HFFc6 (cell line): ENCODE measurements around the gene CD84. TPM values are rescaled to one million over a fixed set of nuclear protein-coding genes. Genes with fewer than 3 reads are reported as not detected.

Source experiments
- DNase-seq: peaks from one replicate; pipeline ENCODE4 v3.0.0-alpha.2; 2018
- H3K27ac Mint-ChIP-seq: 2 replicates; pipeline ENCODE4 v1.8.0; 2020; ENCODE audit warnings: mild to moderate bottlenecking, mixed read lengths
- H3K27me3 Mint-ChIP-seq: 2 replicates; pipeline ENCODE4 v1.8.0; 2021; ENCODE audit warnings: mild to moderate bottlenecking, moderate library complexity, mixed read lengths; ENCODE audit not compliant: insufficient read depth
- H3K36me3 Mint-ChIP-seq: 2 replicates; pipeline ENCODE4 v1.8.0; 2021; ENCODE audit warnings: low read depth, mixed read lengths
- H3K4me1 Mint-ChIP-seq: 2 replicates; pipeline ENCODE4 v1.8.0; 2020; ENCODE audit warnings: low read depth, mixed read lengths
- H3K4me3 Mint-ChIP-seq: 2 replicates; pipeline ENCODE4 v1.8.0; 2020; ENCODE audit warnings: mild to moderate bottlenecking, moderate library complexity, mixed read lengths
- H3K9me3 Mint-ChIP-seq: 2 replicates; pipeline ENCODE4 v1.8.0; 2020; ENCODE audit warnings: mild to moderate bottlenecking, mixed read lengths
- CTCF ChIP-seq: fragments of 200-600 bp; sonication (generic); IDR thresholded peaks from 2 replicates; pipeline ENCODE4 v1.5.0; 2021; ENCODE audit warnings: antibody characterized with exemption, mild to moderate bottlenecking
- total RNA-seq, 6 experiments: library from RNA; stranded (reverse); fragmentation: NEBNext Ultra II Directional; extraction: Animal tissue kit (Norgen Biotek cat#: 25700); gene quantifications; 2 replicates in 1 of 6; 3 replicates in 5 of 6; pipeline ENCODE4 v1.2.3, GENCODE V29; 2021

CD84 gene
- total RNA-seq, 6 experiments from 2014 or later = not detected

- peaks cover 2% of the 10 kb centered on the region; the same call in 1 of the 2 replicates for H3K27me3 Mint-ChIP-seq
- no peaks in the 10 kb centered on the region for H3K4me1 Mint-ChIP-seq
- DNase-seq = no peak
- no peak overlapping the region for H3K4me3 Mint-ChIP-seq
- no peaks in the 10 kb centered on the region; the same call in 1 of the 2 replicates for H3K9me3 Mint-ChIP-seq
- no peaks in the 10 kb centered on the region for H3K36me3 Mint-ChIP-seq
- TF ChIP-seq CTCF = no peak
- H3K27ac Mint-ChIP-seq = no peak overlapping the region
These were observed 28.7 kb downstream of the CD84 start for GRCh38 chr1:160550572-160551034.

GRCh38 chr1:160549665-160550006 is 29.7 kb downstream of the CD84 start:
- no peaks in the 10 kb centered on the region for H3K36me3 Mint-ChIP-seq
- no peaks in the 10 kb centered on the region for H3K4me1 Mint-ChIP-seq
- no peak for DNase-seq
- H3K4me3 Mint-ChIP-seq = no peak overlapping the region
- H3K9me3 Mint-ChIP-seq = no peaks in the 10 kb centered on the region; the same call in 1 of the 2 replicates
- no peak for TF ChIP-seq CTCF
- H3K27ac Mint-ChIP-seq = no peak overlapping the region
- no peaks in the 10 kb centered on the region; the same call in 1 of the 2 replicates for H3K27me3 Mint-ChIP-seq

- H3K9me3 Mint-ChIP-seq = no peaks in the 10 kb centered on the region; the same call in 1 of the 2 replicates
- TF ChIP-seq CTCF = no peak
- no peaks in the 10 kb centered on the region; the same call in 1 of the 2 replicates for H3K27me3 Mint-ChIP-seq
- H3K4me1 Mint-ChIP-seq = no peaks in the 10 kb centered on the region
- no peak for DNase-seq
- H3K4me3 Mint-ChIP-seq = no peak overlapping the region
- no peak overlapping the region for H3K27ac Mint-ChIP-seq
- no peaks in the 10 kb centered on the region for H3K36me3 Mint-ChIP-seq
These were observed 30.2 kb downstream of the CD84 start for GRCh38 chr1:160548960-160549664.

GRCh38 chr1:160548183-160548582 is 31.1 kb downstream of the CD84 start:
- DNase-seq = no peak
- H3K36me3 Mint-ChIP-seq = no peaks in the 10 kb centered on the region
- no peaks in the 10 kb centered on the region; the same call in 1 of the 2 replicates for H3K9me3 Mint-ChIP-seq
- H3K4me1 Mint-ChIP-seq = no peaks in the 10 kb centered on the region
- H3K27me3 Mint-ChIP-seq = no peaks in the 10 kb centered on the region; the same call in 1 of the 2 replicates
- TF ChIP-seq CTCF = no peak
- H3K4me3 Mint-ChIP-seq = no peak overlapping the region
- no peak overlapping the region for H3K27ac Mint-ChIP-seq

- Mint-ChIP-seq H3K9me3 (no peaks in the 10 kb centered on the region; the same call in 1 of the 2 replicates), H3K36me3 (no peaks in the 10 kb centered on the region), H3K4me3 (no peak overlapping the region), H3K4me1 (no peaks in the 10 kb centered on the region), H3K27me3 (no peaks in the 10 kb centered on the region; the same call in 1 of the 2 replicates), H3K27ac (no peak overlapping the region)
- DNase-seq = no peak
- TF ChIP-seq CTCF = no peak
These were observed 31.9 kb downstream of the CD84 start for GRCh38 chr1:160547422-160547821.
